ENCODE data around the gene ACMSD. TPM values are rescaled to one million over a fixed set of nuclear protein-coding genes. Genes with fewer than 3 reads are reported as not detected.

The ACMSD gene
- not detected for total RNA-seq

DNA sequence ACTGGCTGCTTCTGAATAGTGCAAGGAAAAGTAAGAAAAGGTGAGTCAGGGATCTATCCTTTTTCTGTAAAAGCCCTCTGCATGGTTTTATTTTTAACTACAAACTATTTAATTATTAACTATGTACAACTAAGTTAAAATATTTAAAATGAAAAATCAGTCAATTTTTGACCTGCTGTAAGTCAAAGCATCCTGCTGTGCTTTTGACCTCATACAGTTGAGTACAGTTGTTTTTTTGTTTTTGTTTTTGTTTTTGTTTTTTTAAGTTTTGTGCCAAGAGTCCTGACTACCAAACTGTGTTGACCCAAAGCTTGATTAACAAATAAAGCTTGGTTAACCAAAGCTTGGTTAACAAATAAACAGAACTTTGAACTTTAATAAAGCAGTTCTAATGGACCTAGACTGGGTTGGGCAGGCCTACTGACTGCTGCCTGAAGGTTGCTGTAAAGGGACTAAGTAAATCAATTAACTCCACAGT, at the start of gene ACMSD:
ACMSD (plus strand) TSS at position 474 of the 478 bp plus-strand sequence. CDS start 67 bp downstream, outside the sequence.
- TF ChIP-seq, protein P1, sequence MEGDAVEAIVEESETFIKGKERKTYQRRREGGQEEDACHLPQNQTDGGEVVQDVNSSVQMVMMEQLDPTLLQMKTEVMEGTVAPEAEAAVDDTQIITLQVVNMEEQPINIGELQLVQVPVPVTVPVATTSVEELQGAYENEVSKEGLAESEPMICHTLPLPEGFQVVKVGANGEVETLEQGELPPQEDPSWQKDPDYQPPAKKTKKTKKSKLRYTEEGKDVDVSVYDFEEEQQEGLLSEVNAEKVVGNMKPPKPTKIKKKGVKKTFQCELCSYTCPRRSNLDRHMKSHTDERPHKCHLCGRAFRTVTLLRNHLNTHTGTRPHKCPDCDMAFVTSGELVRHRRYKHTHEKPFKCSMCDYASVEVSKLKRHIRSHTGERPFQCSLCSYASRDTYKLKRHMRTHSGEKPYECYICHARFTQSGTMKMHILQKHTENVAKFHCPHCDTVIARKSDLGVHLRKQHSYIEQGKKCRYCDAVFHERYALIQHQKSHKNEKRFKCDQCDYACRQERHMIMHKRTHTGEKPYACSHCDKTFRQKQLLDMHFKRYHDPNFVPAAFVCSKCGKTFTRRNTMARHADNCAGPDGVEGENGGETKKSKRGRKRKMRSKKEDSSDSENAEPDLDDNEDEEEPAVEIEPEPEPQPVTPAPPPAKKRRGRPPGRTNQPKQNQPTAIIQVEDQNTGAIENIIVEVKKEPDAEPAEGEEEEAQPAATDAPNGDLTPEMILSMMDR (IDR thresholded peaks at IDR 0.05; ENCODE audit: low read depth): no peak

DNA sequence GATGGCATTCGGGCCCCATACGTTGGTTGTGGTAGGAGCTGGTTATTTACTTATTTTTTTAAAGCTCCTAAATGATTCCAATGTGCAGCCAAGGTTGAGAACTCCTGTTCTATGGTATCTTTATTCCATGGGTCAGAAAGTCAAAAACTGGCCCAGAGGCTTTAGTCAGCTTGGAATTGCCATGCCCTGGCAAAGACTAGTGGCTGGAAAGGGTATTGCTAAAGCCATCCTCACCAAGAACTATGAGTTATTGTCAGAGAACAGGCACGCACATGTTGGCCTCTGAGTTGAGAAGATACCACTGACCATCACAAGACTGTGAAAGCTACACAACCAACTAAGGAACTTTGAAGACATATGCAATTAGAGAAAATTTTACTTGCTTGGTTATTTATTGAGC, 47.9 kb upstream of the ACMSD start:
- TF ChIP-seq, protein P1 (IDR thresholded peaks at IDR 0.05; ENCODE audit: low read depth): no peak

DNA sequence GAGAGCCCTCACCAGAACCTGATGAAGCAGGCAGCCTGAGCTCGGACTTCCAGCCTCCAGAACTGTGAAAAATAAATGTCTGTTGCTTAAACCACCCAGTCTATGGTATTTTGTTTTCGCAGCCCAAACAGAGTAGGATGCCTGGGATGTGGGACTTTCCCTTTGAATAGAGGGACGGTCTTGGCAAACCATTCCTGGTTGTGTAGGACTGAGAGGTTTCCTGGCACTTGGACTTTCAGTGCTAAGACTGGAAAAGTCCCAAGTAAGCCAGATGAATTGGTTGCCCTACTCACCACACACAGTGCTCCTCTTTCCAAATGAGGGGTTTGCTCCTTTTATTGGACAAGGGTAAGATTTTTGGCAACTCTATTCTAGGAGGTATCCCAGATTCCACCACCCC, 46.8 kb upstream of the ACMSD start:
- TF ChIP-seq, protein P1 (IDR thresholded peaks at IDR 0.05; ENCODE audit: low read depth): no peak

DNA sequence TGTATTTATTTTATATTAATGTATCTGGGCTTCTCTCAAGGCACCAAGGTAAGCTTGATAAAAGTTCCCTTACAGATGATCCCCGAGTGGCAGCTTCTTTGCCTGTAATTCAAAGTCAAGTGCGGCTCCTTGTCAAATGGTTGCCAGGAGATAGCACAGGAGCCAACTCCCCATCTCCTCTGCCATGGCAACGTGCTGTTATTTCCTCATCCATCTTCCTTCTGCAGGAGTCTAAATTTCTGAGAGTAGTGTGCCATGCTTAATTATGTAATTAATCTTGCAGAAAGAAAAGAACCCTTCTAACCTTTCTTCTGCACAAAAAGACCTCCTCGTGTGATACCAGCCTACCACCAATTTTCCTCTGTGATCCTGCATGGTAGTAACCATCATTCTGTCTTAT, 46.2 kb upstream of the ACMSD start:
- TF ChIP-seq, protein P1 (IDR thresholded peaks at IDR 0.05; ENCODE audit: low read depth): no peak

DNA sequence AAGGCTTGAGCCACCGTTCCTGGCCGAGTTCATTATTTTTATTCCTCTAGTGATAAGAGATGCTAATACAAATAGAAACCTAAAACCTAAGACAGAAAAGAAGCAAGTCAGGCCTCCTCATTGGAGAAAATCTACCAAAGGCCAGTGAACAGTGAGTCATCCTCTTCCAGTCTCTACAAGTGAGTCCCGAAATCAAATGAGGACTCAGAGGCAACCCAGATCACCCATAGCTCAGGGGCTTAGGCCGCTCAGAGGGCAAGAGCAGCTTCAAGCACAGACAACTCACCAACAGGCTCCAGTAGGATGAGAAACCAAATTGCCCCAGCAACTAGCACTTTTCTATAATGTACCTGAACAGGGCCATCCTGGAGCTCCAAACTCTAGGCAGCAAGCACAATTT, 42.7 kb upstream of the ACMSD start:
- TF ChIP-seq, protein P1 (IDR thresholded peaks at IDR 0.05; ENCODE audit: low read depth): no peak

DNA sequence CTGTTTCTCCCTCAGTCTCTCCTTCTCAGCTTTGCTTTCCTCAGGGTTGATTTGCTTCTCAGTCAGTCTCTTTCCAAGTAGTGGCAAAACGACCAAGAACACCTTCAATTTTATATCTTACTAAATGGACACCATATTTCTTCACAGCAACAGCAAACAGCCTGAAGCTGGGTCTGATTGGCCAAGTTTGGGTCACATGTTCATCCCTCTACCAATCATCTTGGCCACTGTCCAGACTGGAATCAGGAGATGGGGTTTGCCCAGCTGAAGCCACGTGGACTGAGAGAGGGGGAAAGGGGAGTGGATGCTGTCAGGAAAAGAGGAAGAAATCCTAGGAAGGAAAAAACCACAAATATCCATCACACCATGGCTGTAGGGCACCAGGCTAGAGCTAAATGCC, 42.0 kb upstream of the ACMSD start:
- TF ChIP-seq, protein P1 (IDR thresholded peaks at IDR 0.05; ENCODE audit: low read depth): no peak

DNA sequence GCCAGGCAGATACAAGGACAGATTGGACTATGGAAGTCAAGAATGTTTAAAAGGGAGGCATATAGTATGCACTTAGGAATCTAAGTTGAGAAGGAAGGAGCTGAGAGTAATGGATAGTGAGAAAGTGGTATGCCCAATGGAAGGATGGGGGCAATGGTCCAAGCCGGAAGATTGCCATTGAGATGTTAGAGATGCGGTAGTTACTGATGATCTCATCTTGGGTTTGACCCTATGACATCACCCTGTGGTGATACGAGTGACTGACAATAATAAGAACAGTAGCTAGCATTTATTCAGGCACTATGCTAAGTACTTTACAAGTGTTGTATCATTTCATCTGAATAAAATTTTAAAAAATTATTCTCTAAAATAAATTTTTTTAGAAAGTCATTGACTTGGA, 38.5 kb upstream of the ACMSD start:
- TF ChIP-seq, protein P1 (IDR thresholded peaks at IDR 0.05; ENCODE audit: low read depth): no peak

Data from subcutaneous adipose tissue (tissue), 4 donors.